Muscle of leg (tissue), 11 donors: ENCODE measurements around the gene ZNF8. TPM values are rescaled to one million over a fixed set of nuclear protein-coding genes. Genes with fewer than 3 reads are reported as not detected.
"Not testable (repeated sequence)": the region's sequence is repeated elsewhere in the genome, so short reads cannot be mapped to it uniquely, and the experiment has no call there.

ENCODE experiments used
- DNase-seq: peaks from one replicate; pipeline ENCODE4 v3.0.0; 2013
- H3K27ac ChIP-seq: one replicate; pipeline ENCODE4 v1.5.1; 2013; ENCODE audit warnings: mild to moderate bottlenecking, low read length, control low read depth
- H3K27me3 ChIP-seq: one replicate; pipeline ENCODE4 v1.6.1; 2013; ENCODE audit warnings: low read length; ENCODE audit not compliant: control insufficient read depth, insufficient read depth
- H3K36me3 ChIP-seq: one replicate; pipeline ENCODE4 v1.6.1; 2013; ENCODE audit warnings: low read length; ENCODE audit not compliant: control insufficient read depth, insufficient read depth
- H3K4me1 ChIP-seq: one replicate; pipeline ENCODE4 v1.6.1; 2013; ENCODE audit warnings: low read length; ENCODE audit not compliant: control insufficient read depth, insufficient read depth
- H3K4me3 ChIP-seq: one replicate; pipeline ENCODE4 v1.5.1; 2013; ENCODE audit warnings: low read length, control low read depth
- H3K9me3 ChIP-seq: replicated peaks from 2 replicates; pipeline ENCODE4 v1.6.1; 2013; ENCODE audit warnings: low read depth, low read length; ENCODE audit not compliant: control insufficient read depth
- WGBS: methylation state at CpG from one replicate; pipeline ENCODE4 v1.1.5; 2013; ENCODE audit warnings: missing lambda C conversion rate; ENCODE audit not compliant: insufficient coverage; 5-methylcytosine and 5-hydroxymethylcytosine counted together
- polyA plus RNA-seq, 8 donors: library from polyadenylated mRNA; unstranded; fragments of 120-200 nt; gene quantifications; one replicate each; pipeline versions ENCODE4 v1.2.1 to v1.2.3, GENCODE V29; 2013; ENCODE audit warnings: inconsistent platforms in 1 of 8, low replicate concordance in 1 of 8; ENCODE audit not compliant: insufficient read length in 8 of 8, insufficient read depth in 1 of 8
- total RNA-seq: library from RNA; stranded (reverse); fragments of 120-200 nt; gene quantifications from one replicate; pipeline ENCODE4 v1.2.4, GENCODE V29; 2013

Gene ZNF8
- total and polyA plus RNA-seq, 9 donors: 2.6 to 5.9 (median 4.5) TPM

DNA sequence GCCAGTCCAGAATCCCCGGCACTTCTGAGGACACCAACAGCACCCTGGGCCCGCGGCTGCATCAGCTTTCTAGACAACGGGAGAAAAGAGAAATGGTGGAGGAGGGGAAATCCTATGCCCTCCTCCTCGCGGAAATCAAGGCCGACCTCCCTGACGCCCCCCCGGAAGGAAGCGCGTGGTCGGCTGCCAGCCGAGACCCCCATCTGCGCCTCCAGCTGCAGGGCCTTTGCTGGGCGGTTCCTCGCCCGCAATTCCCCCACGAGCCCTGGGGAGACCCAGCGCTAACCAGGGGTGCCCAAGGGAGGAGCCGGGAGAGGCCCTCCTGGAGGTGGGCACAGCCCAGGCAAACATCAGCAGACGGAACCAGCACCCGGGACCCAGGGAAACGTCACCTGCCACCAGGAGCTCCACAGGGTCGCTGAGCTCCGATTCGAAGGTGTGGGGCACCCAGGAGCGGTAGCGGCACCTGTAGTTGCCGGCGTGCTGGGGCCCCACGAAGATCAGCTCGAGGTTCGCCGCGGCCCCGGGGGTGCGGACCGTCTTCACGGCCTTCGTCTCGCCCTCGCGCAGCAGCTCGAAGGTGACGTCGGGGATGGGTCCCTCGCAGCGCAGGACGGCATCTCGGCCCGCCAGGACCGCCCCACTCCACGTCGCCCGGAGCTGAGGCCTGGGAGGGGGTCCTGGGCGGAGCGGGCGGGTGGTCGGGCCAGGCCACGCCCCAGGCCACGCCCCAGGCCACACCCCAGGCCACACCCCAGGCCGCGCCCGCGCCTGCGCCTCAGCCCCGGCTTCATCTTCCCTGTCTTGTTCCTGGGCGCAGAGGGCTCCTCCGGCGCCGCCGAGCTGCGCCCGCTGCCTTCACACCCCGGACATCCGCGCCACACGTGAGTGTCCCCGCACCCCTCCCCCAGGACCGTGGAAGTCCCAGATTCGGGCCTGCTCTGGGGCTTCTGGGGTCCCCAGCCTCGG lies 68.5 kb downstream of the ZNF8 start:
- Histone ChIP-seq H3K4me1 (peaks cover 18% of the 10 kb centered on the region), H3K9me3 (no peaks in the 10 kb centered on the region), H3K36me3 (no peaks in the 10 kb centered on the region), H3K27ac (no peak overlapping the region), H3K4me3 (peak overlapping the region; percentile 61), H3K27me3 (peaks cover 51% of the 10 kb centered on the region)
- peak; percentile 52 for DNase-seq
- 2% methylated on average over 75 of the region's 82 CpGs for WGBS

DNA sequence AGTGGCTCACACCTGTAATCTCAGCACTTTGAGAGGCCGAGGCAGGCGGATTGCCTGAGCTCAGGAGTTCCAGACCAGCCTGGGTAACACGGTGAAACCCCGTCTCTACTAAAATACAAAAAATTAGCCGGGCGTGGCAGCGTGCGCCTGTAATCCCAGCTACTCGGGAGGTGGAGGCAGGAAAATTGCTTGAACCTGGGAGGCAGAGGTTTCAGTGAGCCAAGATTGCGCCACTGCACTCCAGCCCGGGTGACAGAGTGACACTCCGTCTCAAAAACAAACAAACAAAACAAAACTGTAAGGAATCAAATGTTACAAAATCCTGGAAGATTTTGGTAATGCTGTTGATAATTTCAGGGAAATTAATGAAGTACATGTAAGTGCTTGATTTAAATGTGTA lies 69.3 kb downstream of the ZNF8 start:
- whole genome bisulfite sequencing: 19% methylated on average over 8 of the region's 12 CpGs
- peaks cover 53% of the 10 kb centered on the region for H3K27me3 ChIP-seq
- H3K27ac ChIP-seq: not testable (repeated sequence)

DNA sequence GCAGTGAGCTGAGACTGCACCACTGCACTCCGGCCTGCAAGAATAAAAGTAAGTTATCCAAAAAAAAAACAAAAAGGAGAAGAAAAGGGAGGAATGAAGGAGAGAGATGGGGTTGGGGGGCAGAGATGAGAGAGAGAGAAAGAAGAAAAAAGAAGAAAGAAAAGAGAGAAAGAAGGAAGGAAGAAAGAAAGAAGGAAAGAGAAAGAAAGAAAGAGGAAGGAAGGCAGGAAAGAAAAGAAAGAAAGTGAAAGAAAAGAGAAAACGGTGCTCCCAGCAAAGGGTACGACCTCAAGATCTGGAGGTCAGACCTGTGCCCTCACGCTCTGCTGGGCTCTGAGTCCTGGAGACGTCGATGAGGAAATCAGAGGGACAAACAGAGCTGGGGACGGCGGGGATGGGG lies 70.8 kb downstream of the ZNF8 start:
- no peak for DNase-seq
- Histone ChIP-seq H3K4me1 (peaks cover 18% of the 10 kb centered on the region), H3K27ac (no peak overlapping the region), H3K36me3 (peaks cover 3% of the 10 kb centered on the region), H3K27me3 (peaks cover 53% of the 10 kb centered on the region), H3K4me3 (no peak overlapping the region), H3K9me3 (no peaks in the 10 kb centered on the region)
- 27% methylated on average over 7 of the region's 8 CpGs for WGBS

More for the DNA sequence above, 69.3 kb downstream of the ZNF8 start:
- H3K4me1 ChIP-seq: peaks cover 18% of the 10 kb centered on the region
- not testable (repeated sequence) for H3K9me3 ChIP-seq, H3K36me3 ChIP-seq, DNase-seq
- H3K4me3 ChIP-seq: peak overlapping the region; percentile 61

DNA sequence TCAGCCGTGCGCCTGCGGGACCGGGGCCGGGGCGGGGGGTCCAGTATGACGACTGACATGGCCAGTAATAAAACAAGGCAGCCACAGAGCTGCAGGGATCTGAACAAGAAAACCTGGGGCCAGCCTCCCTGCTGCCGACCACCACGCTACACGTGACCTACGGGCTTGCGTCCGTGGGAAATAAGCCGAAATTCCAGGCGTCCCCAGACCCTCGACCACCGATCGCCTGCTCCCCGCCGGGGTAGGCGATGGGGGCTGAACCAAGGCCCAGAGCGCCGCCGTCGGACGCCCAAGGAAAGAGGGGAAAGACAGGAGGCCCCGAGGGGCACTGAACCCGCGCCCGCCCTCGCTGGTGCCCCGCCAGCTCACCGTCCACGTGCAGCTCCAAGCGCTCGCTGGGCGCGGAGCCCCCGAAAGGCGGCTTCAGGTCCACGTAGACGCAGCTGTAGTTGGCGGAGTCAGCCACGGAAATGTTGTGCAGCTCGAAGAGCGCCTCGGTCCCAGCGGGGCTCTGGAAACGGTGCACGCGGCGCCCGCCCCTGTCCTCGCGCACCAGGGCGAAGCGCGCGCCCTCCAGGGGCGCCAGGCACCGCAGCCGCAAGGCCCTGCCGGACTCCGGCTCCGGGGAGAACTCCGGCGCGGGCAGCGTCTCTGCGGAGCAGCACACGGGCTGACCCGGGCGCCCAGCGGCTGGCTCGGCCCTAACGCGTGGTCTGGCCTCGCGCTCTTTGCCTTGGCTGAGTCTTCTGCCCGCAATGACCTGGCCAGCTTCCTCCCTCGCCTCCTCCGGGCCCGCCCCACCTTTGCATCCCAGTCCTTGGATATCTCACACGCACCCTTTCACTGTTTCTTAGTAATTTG lies 71.5 kb downstream of the ZNF8 start:
- Histone ChIP-seq H3K27me3 (peaks cover 53% of the 10 kb centered on the region), H3K4me1 (peaks cover 18% of the 10 kb centered on the region), H3K9me3 (no peaks in the 10 kb centered on the region), H3K27ac (no peak overlapping the region), H3K4me3 (peak overlapping the region; percentile 5), H3K36me3 (peaks cover 3% of the 10 kb centered on the region)
- WGBS: 5% methylated on average over 83 of the region's 84 CpGs
- DNase-seq: peak; percentile 36

DNA sequence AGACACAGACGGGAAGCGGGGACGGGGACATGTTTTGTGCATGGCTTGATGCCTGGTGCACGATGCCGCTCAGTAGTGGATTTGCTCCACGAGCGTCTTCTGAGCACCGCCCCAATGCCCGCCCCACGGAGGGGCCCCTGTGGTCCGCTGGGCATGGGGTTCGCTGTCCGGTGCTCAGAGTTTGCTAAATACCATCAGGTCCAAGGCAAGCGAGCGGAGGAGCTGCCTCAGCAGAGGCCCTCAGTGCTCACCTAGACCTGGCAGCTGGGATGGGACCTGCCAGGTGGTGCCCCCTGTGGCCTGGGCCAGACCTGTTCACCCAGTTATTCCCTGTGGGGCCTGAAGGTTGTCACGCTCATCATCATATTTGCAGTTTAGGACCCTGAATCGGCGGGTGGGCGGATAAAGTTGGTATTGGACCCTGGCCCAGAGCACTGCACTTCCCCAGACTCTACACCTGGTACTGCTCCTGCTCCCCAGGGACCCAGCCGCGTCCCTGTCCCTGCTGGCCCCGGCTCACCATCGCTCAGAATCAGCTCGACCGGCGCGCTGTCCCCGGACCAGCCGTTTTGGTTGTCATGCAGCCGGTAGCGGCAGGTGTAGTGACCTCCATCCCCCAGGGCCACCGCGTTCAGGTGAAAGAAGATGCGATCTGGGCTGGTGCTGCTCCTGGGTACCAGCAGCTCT lies 72.3 kb downstream of the ZNF8 start:
- no peak overlapping the region for H3K27ac ChIP-seq
- no peaks in the 10 kb centered on the region for H3K9me3 ChIP-seq
- DNase-seq: no peak
- H3K4me1 ChIP-seq: peaks cover 22% of the 10 kb centered on the region
- peaks cover 3% of the 10 kb centered on the region for H3K36me3 ChIP-seq
- 61% methylated on average over 34 of the region's 34 CpGs for WGBS
- peaks cover 54% of the 10 kb centered on the region for H3K27me3 ChIP-seq
- no peak overlapping the region for H3K4me3 ChIP-seq

DNA sequence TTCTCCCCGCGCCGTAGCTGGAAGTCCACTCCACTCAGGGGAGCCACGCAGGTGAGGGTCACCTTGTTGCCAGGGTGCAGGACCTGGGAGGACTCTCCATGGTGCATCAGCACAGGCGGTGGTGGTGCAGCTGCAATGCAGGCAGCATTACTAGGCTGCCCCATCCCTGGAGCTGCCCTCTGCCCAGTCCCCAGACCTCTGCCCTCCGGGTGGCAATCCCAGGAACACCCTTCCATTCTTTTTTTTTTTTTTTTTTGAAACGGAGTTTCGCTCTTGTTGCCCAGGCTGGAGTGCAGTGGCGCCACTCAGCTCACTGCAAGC lies 72.8 kb downstream of the ZNF8 start:
- H3K4me1 ChIP-seq: peaks cover 26% of the 10 kb centered on the region
- H3K4me3 ChIP-seq: no peak overlapping the region
- peaks cover 54% of the 10 kb centered on the region for H3K27me3 ChIP-seq
- peaks cover 3% of the 10 kb centered on the region for H3K36me3 ChIP-seq
- H3K9me3 ChIP-seq: no peaks in the 10 kb centered on the region
- DNase-seq: no peak
- no peak overlapping the region for H3K27ac ChIP-seq
- WGBS: 87% methylated on average over 6 of the region's 9 CpGs

DNA sequence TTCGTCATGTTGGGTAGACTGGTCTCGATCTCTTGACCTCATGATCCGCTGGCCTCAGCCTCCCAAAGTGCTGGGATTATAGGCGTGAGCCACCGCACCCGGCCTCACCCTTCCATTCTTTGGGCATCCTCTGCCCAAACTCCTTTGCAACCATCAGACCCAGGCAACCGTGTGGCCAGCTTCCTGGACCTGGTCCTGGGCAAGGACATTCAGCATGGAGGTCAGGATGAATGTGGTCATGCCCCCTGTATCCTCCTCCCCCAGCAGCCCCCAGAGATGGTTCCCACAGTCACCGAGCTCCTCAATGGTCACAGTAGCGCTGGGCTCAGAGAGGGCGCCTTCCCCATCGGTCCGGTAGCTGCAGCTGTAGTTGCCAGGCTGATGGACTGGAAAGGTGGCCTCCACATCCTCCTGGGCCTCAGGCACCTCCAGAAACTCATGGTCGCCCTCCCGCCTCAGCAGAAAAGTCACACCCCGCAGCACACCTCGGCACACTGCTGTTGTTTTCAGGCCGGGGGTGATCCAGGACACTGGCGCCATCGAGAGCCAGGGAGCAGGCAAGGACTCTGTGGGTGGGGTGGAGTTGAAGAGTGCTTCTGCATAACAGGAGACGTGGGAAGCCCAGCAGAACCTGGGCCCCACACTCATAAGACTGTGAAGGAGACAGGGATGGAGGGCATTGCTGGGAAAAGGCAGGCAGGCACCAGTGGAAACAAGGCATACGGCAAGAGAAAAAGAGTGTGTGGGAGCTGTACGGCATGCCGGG lies 73.4 kb downstream of the ZNF8 start:
- Histone ChIP-seq H3K4me1 (peaks cover 20% of the 10 kb centered on the region), H3K27me3 (peaks cover 54% of the 10 kb centered on the region), H3K27ac (no peak overlapping the region), H3K9me3 (no peaks in the 10 kb centered on the region), H3K36me3 (peaks cover 3% of the 10 kb centered on the region), H3K4me3 (no peak overlapping the region)
- WGBS: 80% methylated on average over 19 of the region's 23 CpGs
- no peak for DNase-seq
